HFFc6 (cell line): ENCODE results near the gene EPS15. TPM values are rescaled to one million over a fixed set of nuclear protein-coding genes. Genes with fewer than 3 reads are reported as not detected.
A peak's percentile ranks its signal among the peaks of the same experiment; 100 is the strongest.

Experiments
- DNase-seq: peaks from one replicate; pipeline ENCODE4 v3.0.0-alpha.2; 2018
- H3K27ac Mint-ChIP-seq: 2 replicates; pipeline ENCODE4 v1.8.0; 2020; ENCODE audit warnings: mild to moderate bottlenecking, mixed read lengths
- H3K27me3 Mint-ChIP-seq: 2 replicates; pipeline ENCODE4 v1.8.0; 2021; ENCODE audit warnings: mild to moderate bottlenecking, moderate library complexity, mixed read lengths; ENCODE audit not compliant: insufficient read depth
- H3K36me3 Mint-ChIP-seq: 2 replicates; pipeline ENCODE4 v1.8.0; 2021; ENCODE audit warnings: low read depth, mixed read lengths
- H3K4me1 Mint-ChIP-seq: 2 replicates; pipeline ENCODE4 v1.8.0; 2020; ENCODE audit warnings: low read depth, mixed read lengths
- H3K4me3 Mint-ChIP-seq: 2 replicates; pipeline ENCODE4 v1.8.0; 2020; ENCODE audit warnings: mild to moderate bottlenecking, moderate library complexity, mixed read lengths
- H3K9me3 Mint-ChIP-seq: 2 replicates; pipeline ENCODE4 v1.8.0; 2020; ENCODE audit warnings: mild to moderate bottlenecking, mixed read lengths
- CTCF ChIP-seq: fragments of 200-600 bp; sonication (generic); IDR thresholded peaks from 2 replicates; pipeline ENCODE4 v1.5.0; 2021; ENCODE audit warnings: antibody characterized with exemption, mild to moderate bottlenecking
- total RNA-seq, 6 experiments: library from RNA; stranded (reverse); fragmentation: NEBNext Ultra II Directional; extraction: Animal tissue kit (Norgen Biotek cat#: 25700); gene quantifications; 2 replicates in 1 of 6; 3 replicates in 5 of 6; pipeline ENCODE4 v1.2.3, GENCODE V29; 2021

Gene EPS15
- total RNA-seq, 6 experiments from 2014 or later: 45.2 to 55.7 (median 49.6) TPM

- no peak overlapping the region; the same call in 1 of the 2 replicates for H3K27ac Mint-ChIP-seq
- no peaks in the 10 kb centered on the region for H3K36me3 Mint-ChIP-seq
- no peaks in the 10 kb centered on the region for H3K9me3 Mint-ChIP-seq
- peaks cover 13% of the 10 kb centered on the region for H3K27me3 Mint-ChIP-seq
- H3K4me3 Mint-ChIP-seq: peak overlapping the region; percentile 54; the same call in 1 of the 2 replicates
- DNase-seq: no peak
- peaks cover 33% of the 10 kb centered on the region for H3K4me1 Mint-ChIP-seq
- TF ChIP-seq CTCF: no peak
Measured at GRCh38 chr1:51329443-51330325, 189.4 kb downstream of the EPS15 start.

DNA sequence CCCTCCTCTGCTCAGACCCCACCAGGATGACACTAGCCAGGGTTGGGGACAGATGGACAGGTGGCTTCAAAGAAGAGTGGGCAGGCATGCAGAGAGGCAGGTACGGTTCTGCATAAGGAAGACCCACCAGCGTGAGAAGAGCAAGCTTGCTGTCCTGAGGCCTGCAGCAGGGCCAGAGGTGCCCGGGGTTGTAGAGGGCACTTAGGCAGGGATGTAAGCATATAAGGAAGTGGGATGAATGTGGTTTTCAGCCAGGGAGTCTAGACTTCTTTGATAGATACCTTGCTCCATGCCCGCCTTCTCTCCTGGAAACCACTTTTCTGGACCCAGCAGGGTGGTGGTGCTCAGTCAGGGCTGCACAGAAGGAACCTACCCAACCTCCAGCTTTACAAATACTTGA is 190.1 kb downstream of the EPS15 start:
- H3K36me3 Mint-ChIP-seq: no peaks in the 10 kb centered on the region
- no peak overlapping the region for H3K27ac Mint-ChIP-seq
- H3K27me3 Mint-ChIP-seq: peaks cover 13% of the 10 kb centered on the region
- DNase-seq: no peak
- TF ChIP-seq CTCF: no peak
- peaks cover 33% of the 10 kb centered on the region for H3K4me1 Mint-ChIP-seq
- no peaks in the 10 kb centered on the region for H3K9me3 Mint-ChIP-seq
- no peak overlapping the region for H3K4me3 Mint-ChIP-seq

DNA sequence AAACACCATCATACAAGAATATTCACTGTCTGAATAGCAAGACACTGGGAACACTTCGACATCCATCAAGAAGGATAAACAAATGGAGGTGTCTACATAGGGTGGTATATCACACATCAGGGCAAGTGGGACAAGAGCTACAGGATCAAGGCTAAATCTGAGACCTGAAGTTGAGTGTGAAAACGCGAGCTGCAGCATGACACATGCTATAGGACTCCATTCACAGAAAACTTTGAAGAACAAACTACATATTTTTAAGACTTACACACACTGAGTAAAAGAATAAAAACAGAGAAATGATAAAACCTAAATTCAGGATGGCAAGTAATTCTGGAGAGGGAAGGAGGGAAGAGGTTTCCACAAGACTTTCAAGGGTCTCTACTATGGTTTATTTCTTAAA is 190.8 kb downstream of the EPS15 start:
- no peak for TF ChIP-seq CTCF
- Mint-ChIP-seq H3K27ac (peak overlapping the region; percentile 0; the same call in 1 of the 2 replicates), H3K4me3 (no peak overlapping the region), H3K4me1 (peaks cover 33% of the 10 kb centered on the region), H3K36me3 (no peaks in the 10 kb centered on the region), H3K9me3 (no peaks in the 10 kb centered on the region), H3K27me3 (peaks cover 13% of the 10 kb centered on the region)
- DNase-seq: peak; percentile 22

- Mint-ChIP-seq H3K4me3 (no peak overlapping the region), H3K27ac (no peak overlapping the region), H3K9me3 (no peaks in the 10 kb centered on the region), H3K4me1 (peaks cover 33% of the 10 kb centered on the region), H3K27me3 (peaks cover 20% of the 10 kb centered on the region), H3K36me3 (no peaks in the 10 kb centered on the region)
- no peak for TF ChIP-seq CTCF
- DNase-seq: no peak
Measured at GRCh38 chr1:51327386-51327785, 191.7 kb downstream of the EPS15 start.

DNA sequence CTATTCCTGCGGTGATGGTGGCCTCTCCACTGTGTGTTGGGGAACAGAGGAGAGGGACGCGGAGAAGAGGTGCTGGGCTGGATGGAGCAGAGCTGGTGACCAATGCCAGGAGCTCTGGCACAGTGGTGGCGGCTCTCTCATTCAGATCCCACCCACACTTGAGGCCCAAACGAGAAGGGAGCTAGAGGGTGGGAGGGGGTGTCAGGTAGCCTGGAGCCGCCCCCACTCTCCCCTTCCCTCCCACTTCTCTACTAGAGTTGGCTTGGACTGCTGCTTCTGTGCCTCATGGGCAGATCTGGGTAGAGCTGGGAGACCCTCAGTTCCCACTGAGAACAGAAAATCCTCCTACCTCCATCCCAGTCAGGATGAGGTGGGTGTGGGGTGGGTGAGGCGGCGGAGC is 192.2 kb downstream of the EPS15 start:
- Mint-ChIP-seq H3K4me1 (peaks cover 31% of the 10 kb centered on the region), H3K36me3 (no peaks in the 10 kb centered on the region), H3K4me3 (no peak overlapping the region), H3K9me3 (no peaks in the 10 kb centered on the region), H3K27me3 (peaks cover 20% of the 10 kb centered on the region), H3K27ac (no peak overlapping the region)
- no peak for TF ChIP-seq CTCF
- no peak for DNase-seq
